Fibroblast of lung (primary cell): ENCODE measurements around the gene ATG5.

Experiments
- CTCF ChIP-seq, 2 donors: IDR thresholded peaks in 1 of 2; conservative IDR thresholded peaks in 1 of 2; 1 replicate in 1 of 2; 2 replicates in 1 of 2; pipeline ENCODE4 v1.5.1; 2011 to 2012; ENCODE audit warnings: low read length in 2 of 2, control low read depth in 1 of 2, inconsistent platforms in 1 of 2, low read depth in 1 of 2, mild to moderate bottlenecking in 1 of 2
- EZH2 ChIP-seq: IDR thresholded peaks from 2 replicates; pipeline ENCODE4 v1.5.1; 2012; ENCODE audit warnings: low read length, control low read depth, mild to moderate bottlenecking; ENCODE audit errors: missing control alignments

- no peak for TF ChIP-seq CTCF (conservative IDR thresholded peaks at IDR 0.05 in 1 of 2, IDR thresholded peaks at IDR 0.05 in 1 of 2; ENCODE audit: low read depth in 1 of 2, low read length in 2 of 2)
- no peak for TF ChIP-seq EZH2
These were observed 21.7 kb upstream of the ATG5 start for GRCh38 chr6:106347219-106347618.
